HepG2 (cell line): ENCODE measurements around the gene GALNT11. TPM values are rescaled to one million over a fixed set of nuclear protein-coding genes. Genes with fewer than 3 reads are reported as not detected.

Experiments used
- ATAC-seq: fragments of 200-7000 bp; cut with Tn5 transposase; 3 replicates; pipeline ENCODE4 v1.9.1; 2020; ENCODE audit warnings: mild to moderate bottlenecking, moderate library complexity
- BruUV-seq: library from RNA; stranded (reverse); fragments of 400-500 nt; replicated peaks from 2 replicates; lab custom pipeline; 2021; lab: Mats Ljungman, UMichigan
- CTCF ChIA-PET: fragments of 300-600 bp; formaldehyde crosslinking; extraction: SDS; loops from one replicate; lab custom pipeline; 2021; ENCODE audit warnings: low total read pairs, inconsistent platforms, low intra/inter-chr PET ratio; lab: Yijun Ruan, JAX
- POLR2A ChIA-PET: fragments of 350-600 bp; sonication (Branson Sonifier 250); formaldehyde crosslinking; loops from one replicate; lab custom pipeline; 2020; ENCODE audit warnings: antibody characterized with exemption, inconsistent platforms; lab: Yijun Ruan, JAX
- DNase-seq: peaks from one replicate; pipeline ENCODE4 v3.0.0-alpha.2; 2015; ENCODE audit warnings: low spot score
- FAIRE-seq: peaks from 3 replicates; lab custom pipeline; 2011; peaks lifted over from hg19 to GRCh38; lab: Jason Lieb, UNC
- H2AFZ ChIP-seq: one replicate; pipeline ENCODE4 v1.6.1; 2011; ENCODE audit warnings: low read length, inconsistent platforms
- H3K27ac ChIP-seq: fragments of 300-600 bp; 3 replicates; pipeline ENCODE4 v1.8.0; 2011; ENCODE audit warnings: mixed run types, mild to moderate bottlenecking, mixed read lengths, low read length, inconsistent platforms; ENCODE audit not compliant: insufficient read depth; ENCODE audit errors: extremely low read length
- H3K27me3 ChIP-seq, 2 experiments: fragments of 200-600 bp in 1 of 2; 2 replicates in 1 of 2; 3 replicates in 1 of 2; pipeline versions ENCODE4 v1.6.0 to v1.8.0; 2011; ENCODE audit warnings: low read length in 2 of 2, mild to moderate bottlenecking in 2 of 2, moderate library complexity in 2 of 2, inconsistent platforms in 1 of 2; ENCODE audit not compliant: insufficient read depth in 2 of 2, control insufficient read depth in 1 of 2
- H3K36me3 ChIP-seq, 2 experiments: fragments of 200-600 bp in 1 of 2; replicated peaks in 1 of 2; 2 replicates in 1 of 2; 3 replicates in 1 of 2; pipeline versions ENCODE4 v1.5.1 to v1.8.0; 2011; ENCODE audit warnings: low read length in 2 of 2, inconsistent platforms in 1 of 2; ENCODE audit not compliant: insufficient read depth in 2 of 2, control insufficient read depth in 1 of 2
- H3K4me1 ChIP-seq: 2 replicates; pipeline ENCODE4 v1.5.1; 2012; ENCODE audit warnings: low read length, inconsistent platforms; ENCODE audit not compliant: insufficient read depth
- H3K4me2 ChIP-seq: 2 replicates; pipeline ENCODE4 v1.6.0; 2011; ENCODE audit warnings: low read depth, low read length, inconsistent platforms
- H3K4me3 ChIP-seq, 3 experiments: fragments of 200-600 bp in 1 of 3; sonication (generic), shearing (Covaris generic) in 1 of 3; replicated peaks in 1 of 3; 2 replicates each; pipeline ENCODE4 v1.5.1; 2011 to 2016; ENCODE audit warnings: low read length in 3 of 3, inconsistent platforms in 2 of 3, low read depth in 2 of 3, mild to moderate bottlenecking in 2 of 3, control low read depth in 1 of 3, mixed read lengths in 1 of 3; ENCODE audit not compliant: insufficient read depth in 1 of 3
- H3K79me2 ChIP-seq: one replicate; pipeline ENCODE4 v1.6.1; 2011; ENCODE audit warnings: low read length, inconsistent platforms; ENCODE audit not compliant: insufficient read depth
- H3K9ac ChIP-seq: 2 replicates; pipeline ENCODE4 v1.6.0; 2011; ENCODE audit warnings: mild to moderate bottlenecking, low read depth, low read length, inconsistent platforms; ENCODE audit not compliant: insufficient read depth
- H3K9me3 ChIP-seq: 2 replicates; pipeline ENCODE4 v1.5.1; 2012; ENCODE audit warnings: mild to moderate bottlenecking, low read length
- H4K20me1 ChIP-seq: 2 replicates; pipeline ENCODE4 v1.6.0; 2011; ENCODE audit warnings: inconsistent platforms, mild to moderate bottlenecking, low read length, moderate library complexity; ENCODE audit not compliant: insufficient read depth
- ATF2 ChIP-seq: sonication (generic); formaldehyde crosslinking; IDR thresholded peaks from 2 replicates; pipeline ENCODE4 v1.4.0; 2020; ENCODE audit warnings: missing genetic modification reagents
- CREB1 ChIP-seq, 2 experiments: fragments of 450-650 bp in 1 of 2; IDR thresholded peaks; 2 replicates each; pipeline ENCODE4 v1.6.1; 2016 to 2017; ENCODE audit warnings: control low read depth in 1 of 2, mild to moderate bottlenecking in 1 of 2, missing compliant biosample characterization in 1 of 2, missing genetic modification characterization in 1 of 2
- NR2F6 ChIP-seq, 2 experiments: IDR thresholded peaks; 2 replicates each; pipeline ENCODE4 v1.6.1; 2016; ENCODE audit warnings: antibody characterized with exemption in 1 of 2, mild to moderate bottlenecking in 1 of 2
- PCBP1 ChIP-seq: fragments of 200-400 bp; formaldehyde crosslinking; IDR thresholded peaks from 2 replicates; pipeline ENCODE4 v1.6.1; 2017; ENCODE audit warnings: mild to moderate bottlenecking, low read depth, low read length, borderline replicate concordance
- ZFP36 ChIP-seq: fragments of 150-350 bp; IDR thresholded peaks from 2 replicates; pipeline ENCODE4 v1.6.1; 2018; ENCODE audit warnings: borderline replicate concordance, low read length, low read depth; ENCODE audit not compliant: partially characterized antibody
- WGBS: methylation state at CpG from one replicate; pipeline ENCODE4 v1.1.6; 2017; ENCODE audit warnings: low lambda C conversion rate; 5-methylcytosine and 5-hydroxymethylcytosine counted together
- in situ Hi-C: cut with HindIII; loops from 2 replicates; pipeline ENCODE4 v1.10.0; 2017; ENCODE audit warnings: low pct_unique_long_range_greater_than_20kb; ENCODE audit not compliant: extremely low pct_ligation_motif_present
- intact Hi-C: fragments of 100-400 bp; cut with micrococcal nuclease; formaldehyde crosslinking; loops from one replicate; pipeline ENCODE4 v1.10.0; 2022; ENCODE audit not compliant: unreplicated experiment
- polyA plus RNA-seq, 8 experiments: library from polyadenylated mRNA; depleted of rRNA in 3 of 8; stranded (reverse) in 7 of 8; unstranded in 1 of 8; fragments of >200 nt; fragmentation: Illumina TruSeq in 4 of 8; extraction: Trizol in 4 of 8; gene quantifications; 2 replicates each; pipeline versions ENCODE4 v1.2.1 to v1.2.3, GENCODE V29; 2011 to 2016; ENCODE audit warnings: low read depth in 4 of 8, missing spikeins in 1 of 8, mixed read lengths in 1 of 8; ENCODE audit not compliant: insufficient read depth in 1 of 8
- total RNA-seq, 5 experiments: library from RNA; depleted of rRNA; stranded (reverse); fragments of >200 nt; fragmentation: Illumina TruSeq; extraction: Trizol; gene quantifications; 2 replicates each; pipeline ENCODE4 v1.2.3, GENCODE V29; 2016; ENCODE audit warnings: low read depth in 1 of 5
- TF ChIP-seq, protein P1 (sequence below): sonication (generic); formaldehyde crosslinking; IDR thresholded peaks from 2 replicates; pipeline ENCODE4 v1.4.0; 2020; ENCODE audit warnings: missing genetic modification reagents
- TF ChIP-seq, protein P2 (sequence below): sonication (generic); formaldehyde crosslinking; IDR thresholded peaks from 2 replicates; pipeline ENCODE4 v1.4.0; 2020; ENCODE audit warnings: missing genetic modification reagents

Gene GALNT11
- total and polyA plus RNA-seq, 2 of the 13 experiments (the other 11 are each of a cell fraction or from before 2014, with no cell fraction given), result 9.3 to 16.3 TPM

- Histone ChIP-seq H3K9ac (no peak overlapping the region), H3K4me3 (no peak overlapping the region), H3K36me3 (no peaks in the 10 kb centered on the region), H3K4me2 (no peak overlapping the region), H3K79me2 (no peaks in the 10 kb centered on the region), H2AFZ (no peak overlapping the region), H4K20me1 (no peaks in the 10 kb centered on the region), H3K27ac (no peak overlapping the region), H3K9me3 (no peaks in the 10 kb centered on the region), H3K4me1 (peaks cover 33% of the 10 kb centered on the region), H3K27me3 (no peaks in the 10 kb centered on the region)
- no TSS peak for BruUV-seq
- intact Hi-C loops (no loop called here), in situ Hi-C loops (no loop called here)
- ATAC-seq (no peak), FAIRE-seq (no peak), DNase-seq (no peak)
- 97% methylated on average over 2 of the region's 2 CpGs for WGBS
- POLR2A ChIA-PET, result no interaction called here
- TF ChIP-seq ATF2, result no peak
- CTCF ChIA-PET, result no interaction called here
Measured at GRCh38 chr7:152073352-152073751, 47.9 kb downstream of the GALNT11 start.

DNA sequence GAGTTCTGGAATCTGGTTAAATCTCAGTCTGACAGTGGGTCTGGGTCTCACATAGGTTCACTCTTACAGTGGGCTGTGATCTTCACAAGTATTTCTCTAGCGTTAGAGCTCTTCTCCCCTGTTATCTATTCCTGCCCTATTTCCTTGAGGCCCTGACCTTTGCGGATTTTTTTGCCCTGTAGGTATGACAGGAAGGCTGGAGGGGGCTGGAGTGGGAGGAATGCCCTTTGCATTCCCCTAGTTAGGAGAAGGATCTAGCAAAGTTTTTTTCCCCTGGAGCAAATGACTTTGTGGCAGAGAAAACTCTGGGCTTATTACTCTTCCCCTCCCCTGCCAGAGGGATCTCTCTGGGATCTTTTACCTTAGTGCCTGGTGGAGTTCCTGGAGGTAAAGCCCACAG, 49.2 kb downstream of the GALNT11 start:
- 10% methylated on average over 2 of the region's 2 CpGs for WGBS
- Histone ChIP-seq H2AFZ (no peak overlapping the region), H3K36me3 (no peaks in the 10 kb centered on the region), H3K79me2 (no peaks in the 10 kb centered on the region), H3K4me2 (no peak overlapping the region), H3K27ac (no peak overlapping the region), H3K27me3 (no peaks in the 10 kb centered on the region), H3K9ac (no peak overlapping the region), H4K20me1 (no peaks in the 10 kb centered on the region), H3K4me1 (peaks cover 33% of the 10 kb centered on the region), H3K4me3 (no peak overlapping the region), H3K9me3 (no peaks in the 10 kb centered on the region)
- in situ Hi-C loops (no loop called here), intact Hi-C loops (no loop called here)
- peak; percentile 13 for DNase-seq
- peak; percentile 66 for ATAC-seq
- peak; percentile 15 for FAIRE-seq
- TF ChIP-seq NR2F6 (IDR thresholded peaks at IDR 0.05) (peak; percentile 65), NR2F6 (CRISPR knock-in tag; IDR thresholded peaks at IDR 0.05) (peak; percentile 51), ZFP36 (no peak), CREB1 (IDR thresholded peaks at IDR 0.05) (no peak), CREB1 (CRISPR knock-in tag; IDR thresholded peaks at IDR 0.05) (no peak), PCBP1 (no peak)
- TF ChIP-seq, protein P1, sequence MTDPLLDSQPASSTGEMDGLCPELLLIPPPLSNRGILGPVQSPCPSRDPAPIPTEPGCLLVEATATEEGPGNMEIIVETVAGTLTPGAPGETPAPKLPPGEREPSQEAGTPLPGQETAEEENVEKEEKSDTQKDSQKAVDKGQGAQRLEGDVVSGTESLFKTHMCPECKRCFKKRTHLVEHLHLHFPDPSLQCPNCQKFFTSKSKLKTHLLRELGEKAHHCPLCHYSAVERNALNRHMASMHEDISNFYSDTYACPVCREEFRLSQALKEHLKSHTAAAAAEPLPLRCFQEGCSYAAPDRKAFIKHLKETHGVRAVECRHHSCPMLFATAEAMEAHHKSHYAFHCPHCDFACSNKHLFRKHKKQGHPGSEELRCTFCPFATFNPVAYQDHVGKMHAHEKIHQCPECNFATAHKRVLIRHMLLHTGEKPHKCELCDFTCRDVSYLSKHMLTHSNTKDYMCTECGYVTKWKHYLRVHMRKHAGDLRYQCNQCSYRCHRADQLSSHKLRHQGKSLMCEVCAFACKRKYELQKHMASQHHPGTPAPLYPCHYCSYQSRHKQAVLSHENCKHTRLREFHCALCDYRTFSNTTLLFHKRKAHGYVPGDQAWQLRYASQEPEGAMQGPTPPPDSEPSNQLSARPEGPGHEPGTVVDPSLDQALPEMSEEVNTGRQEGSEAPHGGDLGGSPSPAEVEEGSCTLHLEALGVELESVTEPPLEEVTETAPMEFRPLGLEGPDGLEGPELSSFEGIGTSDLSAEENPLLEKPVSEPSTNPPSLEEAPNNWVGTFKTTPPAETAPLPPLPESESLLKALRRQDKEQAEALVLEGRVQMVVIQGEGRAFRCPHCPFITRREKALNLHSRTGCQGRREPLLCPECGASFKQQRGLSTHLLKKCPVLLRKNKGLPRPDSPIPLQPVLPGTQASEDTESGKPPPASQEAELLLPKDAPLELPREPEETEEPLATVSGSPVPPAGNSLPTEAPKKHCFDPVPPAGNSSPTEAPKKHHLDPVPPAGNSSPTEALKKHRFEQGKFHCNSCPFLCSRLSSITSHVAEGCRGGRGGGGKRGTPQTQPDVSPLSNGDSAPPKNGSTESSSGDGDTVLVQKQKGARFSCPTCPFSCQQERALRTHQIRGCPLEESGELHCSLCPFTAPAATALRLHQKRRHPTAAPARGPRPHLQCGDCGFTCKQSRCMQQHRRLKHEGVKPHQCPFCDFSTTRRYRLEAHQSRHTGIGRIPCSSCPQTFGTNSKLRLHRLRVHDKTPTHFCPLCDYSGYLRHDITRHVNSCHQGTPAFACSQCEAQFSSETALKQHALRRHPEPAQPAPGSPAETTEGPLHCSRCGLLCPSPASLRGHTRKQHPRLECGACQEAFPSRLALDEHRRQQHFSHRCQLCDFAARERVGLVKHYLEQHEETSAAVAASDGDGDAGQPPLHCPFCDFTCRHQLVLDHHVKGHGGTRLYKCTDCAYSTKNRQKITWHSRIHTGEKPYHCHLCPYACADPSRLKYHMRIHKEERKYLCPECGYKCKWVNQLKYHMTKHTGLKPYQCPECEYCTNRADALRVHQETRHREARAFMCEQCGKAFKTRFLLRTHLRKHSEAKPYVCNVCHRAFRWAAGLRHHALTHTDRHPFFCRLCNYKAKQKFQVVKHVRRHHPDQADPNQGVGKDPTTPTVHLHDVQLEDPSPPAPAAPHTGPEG (CRISPR knock-in tag), result no peak
- TF ChIP-seq, protein P2, sequence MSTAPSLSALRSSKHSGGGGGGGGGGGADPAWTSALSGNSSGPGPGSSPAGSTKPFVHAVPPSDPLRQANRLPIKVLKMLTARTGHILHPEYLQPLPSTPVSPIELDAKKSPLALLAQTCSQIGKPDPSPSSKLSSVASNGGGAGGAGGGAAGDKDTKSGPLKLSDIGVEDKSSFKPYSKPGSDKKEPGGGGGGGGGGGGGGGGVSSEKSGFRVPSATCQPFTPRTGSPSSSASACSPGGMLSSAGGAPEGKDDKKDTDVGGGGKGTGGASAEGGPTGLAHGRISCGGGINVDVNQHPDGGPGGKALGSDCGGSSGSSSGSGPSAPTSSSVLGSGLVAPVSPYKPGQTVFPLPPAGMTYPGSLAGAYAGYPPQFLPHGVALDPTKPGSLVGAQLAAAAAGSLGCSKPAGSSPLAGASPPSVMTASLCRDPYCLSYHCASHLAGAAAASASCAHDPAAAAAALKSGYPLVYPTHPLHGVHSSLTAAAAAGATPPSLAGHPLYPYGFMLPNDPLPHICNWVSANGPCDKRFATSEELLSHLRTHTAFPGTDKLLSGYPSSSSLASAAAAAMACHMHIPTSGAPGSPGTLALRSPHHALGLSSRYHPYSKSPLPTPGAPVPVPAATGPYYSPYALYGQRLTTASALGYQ (CRISPR knock-in tag), result no peak
- BruUV-seq, result no TSS peak
- ChIA-PET CTCF (no interaction called here), POLR2A (no interaction called here)
